GM19438 (cell line): ENCODE measurements around the gene EEA1.

ENCODE experiments used
- ATAC-seq: cut with Tn5 transposase; IDR thresholded peaks from one replicate; pipeline ENCODE4 v1.9.1; 2021; ENCODE audit warnings: low read depth; ENCODE audit not compliant: unreplicated experiment

Gene EEA1

DNA sequence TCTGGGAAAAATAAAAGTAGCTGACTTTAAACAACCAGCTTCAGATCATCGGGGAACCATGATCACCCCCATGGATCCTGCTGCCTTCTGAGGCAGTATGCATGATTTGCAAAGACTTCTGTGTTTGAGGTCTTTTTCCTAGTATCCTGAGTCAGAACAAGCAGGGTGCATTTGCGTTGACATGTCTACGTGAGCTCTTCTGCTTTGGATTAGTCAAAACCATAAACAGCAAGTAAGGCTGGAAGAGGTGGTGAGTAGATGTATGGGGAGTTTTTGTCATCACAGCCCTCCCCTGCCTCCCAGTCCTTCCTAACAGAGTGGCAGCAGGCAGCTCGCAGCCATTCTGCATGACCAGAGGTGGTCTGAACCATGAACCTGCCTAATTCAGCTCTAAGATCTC is 202.2 kb downstream of the EEA1 start:
- no peak for ATAC-seq

DNA sequence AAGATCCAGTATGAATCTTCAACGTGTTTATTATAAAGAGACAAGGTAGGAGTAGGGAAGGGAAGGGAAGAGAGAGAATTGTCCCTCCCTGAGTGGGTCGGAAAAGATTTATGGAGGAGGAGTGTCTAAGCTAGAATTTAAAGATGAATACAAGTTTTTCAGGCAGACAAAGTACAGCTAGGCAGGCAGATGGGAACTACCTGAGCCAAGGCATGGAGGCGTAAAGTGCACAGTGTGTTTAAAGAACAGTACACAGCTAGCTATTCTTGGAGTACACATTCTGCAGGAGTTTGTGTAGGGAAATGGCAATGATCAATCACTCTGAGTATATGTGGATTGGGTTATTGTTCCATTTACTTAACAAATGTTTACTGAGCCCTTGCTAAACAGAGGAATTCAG is 206.2 kb downstream of the EEA1 start:
- ATAC-seq: no peak

DNA sequence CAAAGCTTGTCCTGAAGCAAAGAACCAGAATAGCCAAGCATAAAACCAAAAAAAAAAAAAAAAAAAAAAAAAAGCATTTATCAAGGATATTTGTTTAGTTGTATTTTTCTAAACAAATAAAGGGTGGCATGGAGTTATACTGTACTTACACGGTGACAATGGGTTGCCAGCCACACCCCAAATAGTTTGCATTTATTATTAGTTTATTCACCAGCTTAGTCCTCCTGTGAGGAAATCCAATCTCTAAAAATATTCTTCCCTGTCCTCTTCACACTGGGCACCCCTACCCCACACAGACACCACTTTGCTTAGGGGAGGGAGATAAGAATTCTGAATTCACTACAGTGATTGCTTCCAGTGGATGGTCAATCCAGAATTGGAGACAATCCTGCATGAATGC is 207.4 kb downstream of the EEA1 start:
- no peak for ATAC-seq

DNA sequence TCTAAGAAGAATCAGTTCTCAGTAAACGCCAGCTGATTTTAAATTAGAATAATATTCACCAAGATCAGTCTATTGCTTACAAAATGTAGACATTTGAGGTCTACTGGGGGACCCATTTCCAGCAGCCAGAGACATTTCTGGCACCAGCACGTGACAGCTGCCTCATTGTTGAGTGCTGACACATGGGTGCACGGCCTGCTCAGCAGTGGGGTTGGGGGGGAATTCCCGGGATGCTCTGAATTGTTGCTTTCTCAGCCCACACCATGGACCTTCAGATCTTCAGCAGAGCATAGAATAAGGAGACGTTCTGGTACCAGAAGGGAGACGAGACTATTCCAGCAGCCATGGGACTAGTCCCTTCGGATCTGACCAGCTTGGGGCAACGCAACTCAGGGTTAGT is 208.0 kb downstream of the EEA1 start:
- no peak for ATAC-seq
